GM19397 (cell line): Measurements from ENCODE around the gene SLC5A11.
"Not testable (repeated sequence)": the region's sequence is repeated elsewhere in the genome, so short reads cannot be mapped to it uniquely, and the experiment has no call there.

Source experiments
- ATAC-seq: cut with Tn5 transposase; IDR thresholded peaks from one replicate; pipeline ENCODE4 v1.9.1; 2021; ENCODE audit warnings: mild to moderate bottlenecking, moderate library complexity; ENCODE audit not compliant: unreplicated experiment

SLC5A11 gene, protein sequence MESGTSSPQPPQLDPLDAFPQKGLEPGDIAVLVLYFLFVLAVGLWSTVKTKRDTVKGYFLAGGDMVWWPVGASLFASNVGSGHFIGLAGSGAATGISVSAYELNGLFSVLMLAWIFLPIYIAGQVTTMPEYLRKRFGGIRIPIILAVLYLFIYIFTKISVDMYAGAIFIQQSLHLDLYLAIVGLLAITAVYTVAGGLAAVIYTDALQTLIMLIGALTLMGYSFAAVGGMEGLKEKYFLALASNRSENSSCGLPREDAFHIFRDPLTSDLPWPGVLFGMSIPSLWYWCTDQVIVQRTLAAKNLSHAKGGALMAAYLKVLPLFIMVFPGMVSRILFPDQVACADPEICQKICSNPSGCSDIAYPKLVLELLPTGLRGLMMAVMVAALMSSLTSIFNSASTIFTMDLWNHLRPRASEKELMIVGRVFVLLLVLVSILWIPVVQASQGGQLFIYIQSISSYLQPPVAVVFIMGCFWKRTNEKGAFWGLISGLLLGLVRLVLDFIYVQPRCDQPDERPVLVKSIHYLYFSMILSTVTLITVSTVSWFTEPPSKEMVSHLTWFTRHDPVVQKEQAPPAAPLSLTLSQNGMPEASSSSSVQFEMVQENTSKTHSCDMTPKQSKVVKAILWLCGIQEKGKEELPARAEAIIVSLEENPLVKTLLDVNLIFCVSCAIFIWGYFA

DNA sequence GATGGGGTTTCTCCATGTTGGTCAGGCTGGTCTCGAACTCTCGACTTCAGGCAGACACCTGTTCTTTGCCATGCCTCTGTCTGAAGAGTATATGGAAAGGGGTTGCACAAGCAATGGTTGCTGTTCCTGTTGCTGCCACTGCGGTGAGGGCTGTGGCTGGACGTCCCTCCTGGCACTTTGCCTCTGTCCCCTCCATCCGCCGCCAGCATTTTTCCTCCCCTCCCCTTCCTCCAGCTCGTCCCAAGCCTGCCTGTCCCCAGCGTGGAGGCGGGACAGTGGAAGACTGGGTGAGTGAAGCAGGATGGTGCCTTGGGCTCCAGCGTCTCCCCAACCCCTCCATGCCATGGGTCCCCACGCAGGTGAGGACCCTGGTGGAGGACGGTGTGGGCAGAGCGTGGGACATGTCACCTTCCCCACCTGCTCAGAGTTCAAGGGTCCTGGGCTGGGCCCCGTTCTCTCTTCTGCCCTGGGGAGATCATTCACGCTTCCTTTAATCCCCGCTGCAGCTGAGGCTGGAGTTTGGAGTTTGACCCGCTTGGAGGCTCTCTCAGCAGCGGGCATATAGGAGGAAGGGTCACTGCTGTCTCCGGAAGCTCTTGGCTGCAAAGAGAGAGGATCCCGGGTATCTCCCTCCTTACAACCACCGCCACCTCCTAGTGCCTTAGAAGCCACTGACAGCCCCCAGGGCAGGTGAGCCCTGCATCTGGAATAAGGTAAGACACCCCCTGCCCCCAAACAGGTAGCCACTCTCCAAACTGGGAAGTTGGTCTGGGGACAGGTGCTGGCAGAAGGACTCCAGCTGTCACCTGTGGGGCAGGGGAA, at the start of gene SLC5A11:
Gene SLC5A11, plus strand, starts transcription at position 238 of the 822 bp plus-strand sequence. CDS start 12,681 bp downstream, outside the sequence.
- ATAC-seq = no peak

DNA sequence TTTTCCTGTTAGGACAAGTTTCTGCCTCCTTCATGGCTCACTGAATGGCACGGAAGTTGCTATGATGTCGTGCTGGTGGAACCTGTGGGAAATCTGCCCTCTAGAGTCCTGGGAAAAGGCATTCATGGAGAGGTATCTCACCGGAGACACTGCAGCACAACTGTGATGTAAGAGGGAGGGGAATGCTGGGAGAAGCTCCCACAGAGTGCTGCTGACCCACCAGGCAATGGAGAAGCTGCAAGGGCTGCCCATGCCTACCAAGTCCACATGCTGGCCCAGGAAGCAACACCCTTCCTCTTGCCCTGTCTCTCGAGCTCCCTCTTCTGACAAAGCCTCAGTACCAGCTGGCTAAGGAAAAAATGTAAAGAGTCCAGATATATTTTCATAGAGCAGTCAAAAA, 45.2 kb upstream of the SLC5A11 start:
- no peak for ATAC-seq

DNA sequence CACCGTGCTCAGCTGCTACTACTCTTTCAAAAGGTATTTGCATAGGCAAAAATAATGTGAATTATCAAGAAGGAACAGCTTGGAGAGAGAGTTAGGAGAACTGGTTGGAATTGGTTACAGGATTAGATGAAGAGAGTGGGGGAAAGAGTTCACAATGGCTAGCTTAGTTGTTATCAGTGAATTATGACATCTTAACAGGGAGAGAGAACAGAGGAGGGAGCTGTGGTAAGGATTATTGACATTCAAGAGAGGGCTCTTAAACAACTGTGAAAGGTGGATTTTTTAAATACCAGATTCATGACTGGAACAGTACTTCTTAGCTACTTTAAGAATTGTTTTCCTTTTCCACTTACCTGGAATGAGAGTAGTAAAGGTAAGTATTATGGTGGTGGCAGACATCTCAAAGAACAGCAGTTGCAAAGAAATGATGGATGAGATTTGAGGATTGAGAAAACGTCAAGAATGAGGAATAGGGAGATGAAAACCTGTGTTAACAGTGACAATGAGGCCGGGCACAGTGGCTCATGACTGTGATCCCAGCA, 43.9 kb upstream of the SLC5A11 start:
- no peak for ATAC-seq

DNA sequence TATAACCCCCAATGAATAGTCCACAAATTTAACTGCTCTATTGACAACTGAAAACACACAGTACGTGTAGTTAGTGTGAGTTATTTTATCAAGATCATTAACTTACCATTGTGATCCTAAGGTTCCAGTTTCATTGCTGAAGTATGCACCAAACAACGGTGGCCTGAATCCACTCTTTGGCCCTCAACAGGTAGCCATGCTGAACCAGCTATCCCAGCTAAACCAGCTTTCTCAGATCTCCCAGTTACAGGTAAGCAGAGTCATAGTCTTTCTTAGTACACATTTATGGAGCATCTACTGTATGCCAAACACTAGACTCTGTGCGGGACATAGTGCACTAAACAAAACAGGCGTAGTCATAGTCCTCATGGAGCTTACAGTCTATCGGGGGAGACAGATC, 40.3 kb upstream of the SLC5A11 start:
- ATAC-seq = no peak

DNA sequence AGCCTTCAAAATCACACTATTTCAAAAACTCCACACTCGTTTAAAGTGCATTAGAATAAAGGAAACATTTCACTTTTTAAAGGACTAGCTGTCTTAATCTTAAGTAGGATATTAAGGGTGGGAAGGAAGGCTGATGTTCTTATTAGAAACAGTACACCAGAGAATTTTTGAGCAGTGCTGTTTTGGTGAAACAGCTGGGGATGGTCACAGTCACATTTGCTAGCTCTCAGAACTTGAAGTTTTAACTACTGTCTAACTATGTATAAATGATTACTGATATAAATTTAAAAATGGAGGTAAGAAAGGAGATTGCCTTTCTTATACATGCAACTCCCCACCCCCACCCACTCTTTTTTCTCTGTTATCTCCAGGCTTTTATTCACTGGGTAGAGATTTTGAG, 38.5 kb upstream of the SLC5A11 start:
- no peak for ATAC-seq

DNA sequence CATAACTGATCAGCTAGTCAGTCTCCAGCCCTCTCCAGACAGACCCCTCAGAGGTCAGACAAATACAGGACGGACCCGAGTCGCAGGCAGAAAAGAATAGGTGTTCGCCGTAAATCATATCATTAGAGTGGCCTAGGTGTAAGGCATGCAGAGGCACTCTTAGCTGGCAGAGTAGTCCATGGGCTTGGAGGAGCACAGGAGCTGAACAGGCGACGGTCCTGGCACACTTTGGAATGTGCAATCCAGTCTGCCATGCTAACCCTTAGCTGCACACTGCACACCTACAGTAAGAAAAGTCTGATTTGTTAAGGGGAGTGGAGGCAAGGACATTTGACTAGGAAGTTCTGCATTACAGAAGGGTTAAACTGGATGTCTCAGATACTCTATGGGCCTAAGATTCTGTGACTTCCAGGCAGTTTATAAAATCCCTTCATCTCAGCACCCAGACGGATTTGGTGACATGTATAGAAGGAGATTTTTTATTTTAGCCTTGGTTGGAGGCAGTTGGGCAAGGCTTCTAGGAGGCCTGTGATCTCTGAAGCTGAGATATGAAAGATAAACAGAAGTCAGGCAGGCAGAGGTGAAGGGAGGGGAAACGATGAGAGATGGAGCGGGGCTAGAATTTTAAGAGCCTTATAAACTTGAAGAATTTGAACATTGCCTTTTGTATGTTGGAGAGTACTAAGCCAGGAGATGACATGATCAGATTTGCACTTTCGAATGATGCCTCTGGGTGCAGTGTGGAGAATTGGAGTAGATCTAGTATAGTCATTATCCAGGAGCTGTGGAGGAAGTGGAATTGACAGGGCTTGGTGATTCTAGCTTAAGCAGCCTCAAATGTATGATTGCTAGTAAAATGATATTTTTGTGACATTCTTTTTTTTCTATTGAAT, 34.6 kb upstream of the SLC5A11 start:
- no peak for ATAC-seq

DNA sequence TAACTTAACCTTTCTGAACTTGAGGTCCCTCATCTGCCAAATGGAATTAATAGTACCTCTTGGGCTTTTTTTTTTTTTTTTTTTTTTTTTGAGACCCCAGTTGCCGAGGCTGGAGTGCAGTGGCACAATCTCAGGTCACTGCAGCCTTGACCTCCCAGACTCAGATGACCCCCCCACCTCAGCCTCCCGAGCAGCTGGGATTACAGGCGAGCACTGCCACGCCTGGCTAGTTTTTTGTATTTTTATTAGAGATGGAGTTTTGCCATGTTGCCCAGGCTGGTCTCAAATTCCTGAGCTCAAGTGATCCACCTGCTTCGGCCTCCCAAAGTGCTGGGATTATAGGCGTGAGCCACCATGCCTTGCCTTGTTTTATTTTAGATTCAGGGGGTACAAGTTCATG, 33.0 kb upstream of the SLC5A11 start:
- ATAC-seq = not testable (repeated sequence)

DNA sequence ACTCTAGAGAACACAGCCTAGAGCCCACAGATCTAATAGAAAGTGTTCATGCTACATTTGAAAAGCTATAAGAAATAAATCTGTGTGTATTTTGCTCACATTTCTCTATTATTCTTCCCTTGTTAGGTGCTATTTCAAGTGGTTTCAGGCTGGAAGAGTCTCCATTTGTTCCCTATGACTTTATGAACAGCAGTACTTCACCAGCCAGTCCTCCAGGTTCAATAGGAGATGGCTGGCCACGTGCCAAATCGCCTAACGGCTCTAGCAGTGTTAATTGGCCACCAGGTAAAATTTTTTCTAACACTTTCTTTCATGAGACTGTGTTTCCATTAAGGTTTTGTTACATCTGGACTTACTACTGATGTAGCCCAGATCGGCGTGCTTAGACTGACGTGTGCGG, 30.7 kb upstream of the SLC5A11 start:
- ATAC-seq = no peak

DNA sequence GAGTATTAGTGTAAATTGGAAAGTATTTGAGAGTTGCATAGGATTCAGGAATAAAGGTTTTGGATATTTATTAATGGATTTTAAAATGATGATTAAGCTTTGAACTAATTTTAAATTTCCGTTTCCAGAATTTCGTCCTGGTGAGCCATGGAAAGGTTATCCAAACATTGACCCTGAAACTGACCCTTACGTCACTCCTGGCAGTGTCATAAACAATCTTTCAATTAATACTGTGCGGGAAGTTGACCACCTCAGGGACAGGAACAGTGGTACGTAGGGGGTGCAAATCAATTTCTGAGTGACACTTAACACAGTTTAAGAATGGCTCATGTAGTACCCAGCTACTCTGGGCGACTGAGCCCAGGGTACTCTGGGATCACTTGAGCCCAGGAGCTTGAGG, 29.1 kb upstream of the SLC5A11 start:
- no peak for ATAC-seq

DNA sequence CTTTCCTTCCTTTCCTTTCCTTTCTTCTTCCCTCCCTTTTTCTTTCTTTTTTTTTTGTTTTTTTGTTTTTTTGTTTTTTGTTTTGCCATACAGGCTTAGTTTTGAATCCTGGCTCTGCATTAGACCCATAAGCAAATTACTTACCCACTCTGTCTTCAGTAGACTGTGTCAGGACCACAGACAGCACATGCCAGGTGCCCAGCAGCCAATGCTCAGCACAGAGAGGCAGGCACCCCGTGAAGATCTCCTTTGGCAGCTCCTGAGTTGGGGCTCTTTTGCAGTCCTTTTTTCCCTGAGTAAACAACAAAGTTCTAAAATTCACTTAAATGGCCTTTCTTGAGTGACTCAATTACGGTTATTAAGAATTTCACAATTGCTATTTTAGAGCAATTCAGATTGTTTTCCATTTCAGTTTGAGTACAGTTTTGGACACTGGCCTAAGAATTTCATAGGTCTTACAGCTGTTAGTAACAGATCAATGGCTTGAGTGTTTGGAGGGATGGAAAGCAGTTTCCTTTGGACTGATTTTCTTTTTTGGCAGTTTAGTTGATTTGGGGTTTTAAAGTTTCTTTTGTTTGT, 26.2 kb upstream of the SLC5A11 start:
- ATAC-seq = no peak

DNA sequence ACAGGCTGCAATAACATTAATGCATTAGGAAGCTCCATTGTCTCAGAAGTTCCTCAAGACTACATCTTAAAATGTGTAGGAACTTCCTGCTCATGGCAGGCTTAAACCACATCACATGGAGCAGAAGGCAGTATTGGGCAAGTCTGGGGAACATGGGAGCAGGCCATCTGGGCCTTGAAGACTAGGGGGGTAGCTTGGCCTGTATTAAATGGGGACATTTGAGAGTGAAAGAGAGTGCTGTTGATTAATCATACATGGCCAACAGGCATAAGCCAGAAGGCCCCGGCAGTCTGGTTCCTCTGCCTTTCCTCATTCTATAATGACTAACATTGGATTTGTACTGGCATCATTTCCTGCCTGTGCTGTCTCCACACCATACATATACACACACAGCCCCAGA, 25.2 kb upstream of the SLC5A11 start:
- ATAC-seq = no peak

DNA sequence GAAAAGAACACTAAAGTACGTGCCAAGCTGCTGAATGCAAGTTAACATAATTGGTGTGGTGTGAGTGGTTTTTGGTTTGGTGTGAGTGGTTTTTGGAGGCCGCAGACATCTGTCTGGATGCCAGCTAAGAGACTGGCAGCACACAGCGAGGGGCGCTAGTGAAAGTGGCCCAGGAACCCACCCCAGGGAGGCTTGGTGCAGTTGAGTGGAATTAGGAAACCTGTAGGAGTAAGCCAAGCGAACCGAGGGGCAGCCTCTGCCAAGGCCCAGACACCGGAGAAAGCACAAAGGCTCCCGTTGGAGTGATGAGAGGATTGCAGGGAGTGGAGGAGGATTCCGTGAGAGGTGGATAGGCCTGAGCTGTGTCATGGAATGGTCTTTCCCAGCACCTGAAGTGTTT, 24.6 kb upstream of the SLC5A11 start:
- ATAC-seq = no peak

DNA sequence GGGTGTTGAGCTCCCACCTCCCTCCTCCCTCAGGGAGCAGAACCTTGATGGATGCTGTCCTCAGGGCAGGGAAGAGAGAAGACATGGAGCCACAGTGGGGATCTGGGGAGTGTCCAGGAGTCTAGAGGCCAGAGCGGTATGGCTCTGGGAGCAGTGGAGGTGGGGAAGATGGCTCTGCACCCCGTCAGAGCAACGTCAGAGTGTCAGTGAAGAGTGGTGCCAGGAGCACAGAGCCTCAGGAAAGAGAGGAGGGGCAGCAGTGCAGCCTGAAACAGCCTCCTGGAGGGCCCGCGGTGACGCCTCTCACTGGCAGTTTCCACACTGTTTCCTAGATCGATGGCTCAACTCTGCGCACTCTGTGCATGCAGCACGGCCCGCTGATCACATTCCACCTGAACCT, 23.2 kb upstream of the SLC5A11 start:
- no peak for ATAC-seq

DNA sequence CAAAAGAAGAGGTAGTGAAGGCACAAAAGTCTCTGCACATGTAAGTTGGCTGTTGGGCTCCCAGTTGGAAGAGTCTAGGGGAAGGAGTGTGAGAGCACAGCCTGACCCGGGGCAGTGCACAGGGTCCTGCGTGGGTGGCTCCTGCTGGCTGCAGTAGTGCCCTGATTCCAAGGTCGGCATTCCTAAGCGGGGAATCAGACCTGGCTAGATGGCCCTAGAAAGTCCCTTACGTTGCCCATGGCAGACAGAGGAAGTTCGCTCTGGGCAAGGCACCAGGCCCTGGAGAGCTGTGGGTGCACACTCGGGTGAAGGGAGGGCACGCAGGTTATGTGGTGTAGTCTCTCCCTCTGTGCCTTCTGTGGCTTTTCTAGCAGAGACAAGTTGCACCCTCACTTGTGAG, 22.8 kb upstream of the SLC5A11 start:
- no peak for ATAC-seq

DNA sequence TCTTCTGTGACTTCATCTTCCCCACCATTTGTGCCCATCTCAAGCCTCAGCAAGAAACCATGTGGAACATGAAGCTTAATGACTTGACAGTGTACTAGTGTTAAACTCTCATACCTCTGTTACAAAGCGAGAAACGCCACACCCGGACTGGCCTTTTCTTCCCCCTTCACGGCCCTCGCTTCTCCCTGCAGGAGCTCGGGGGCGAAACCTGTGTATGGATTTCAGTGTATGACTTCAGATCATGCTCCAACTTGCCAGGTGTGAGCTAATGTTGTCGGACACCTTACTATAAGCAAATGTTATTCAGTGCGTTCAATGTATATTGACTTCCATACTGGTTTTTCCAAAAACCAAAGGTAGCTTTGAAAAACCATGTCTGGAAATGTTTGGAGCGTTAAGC, 20.1 kb upstream of the SLC5A11 start:
- ATAC-seq = no peak

DNA sequence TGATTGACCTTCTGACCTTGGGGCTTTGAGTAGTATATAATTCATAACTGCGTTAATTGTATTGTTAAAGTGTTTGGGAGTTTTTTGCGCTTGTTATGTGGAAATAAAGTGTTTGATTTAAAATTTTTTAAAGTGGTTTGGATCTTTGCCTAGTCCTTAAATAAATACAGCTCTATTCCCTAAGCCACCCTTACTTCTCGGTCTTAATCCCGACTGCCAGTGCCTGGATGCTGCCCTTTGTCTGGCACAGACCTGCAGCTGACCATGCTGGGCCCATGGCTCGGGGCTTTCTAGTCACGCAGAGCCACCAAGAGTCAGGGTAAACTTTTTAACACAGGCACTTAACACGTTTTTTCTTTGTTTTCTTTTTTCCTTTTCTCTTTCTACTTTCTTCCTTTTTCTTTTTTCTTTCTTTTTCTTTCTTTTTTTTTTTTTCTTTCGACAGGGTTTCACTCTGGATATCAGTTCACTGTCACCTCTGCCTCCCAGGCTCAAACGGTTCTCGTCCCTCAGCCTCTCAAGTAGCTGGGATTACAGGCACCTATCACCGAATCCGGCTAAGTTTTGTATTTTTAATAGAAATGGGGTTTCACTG, 19.6 kb upstream of the SLC5A11 start:
- no peak for ATAC-seq

DNA sequence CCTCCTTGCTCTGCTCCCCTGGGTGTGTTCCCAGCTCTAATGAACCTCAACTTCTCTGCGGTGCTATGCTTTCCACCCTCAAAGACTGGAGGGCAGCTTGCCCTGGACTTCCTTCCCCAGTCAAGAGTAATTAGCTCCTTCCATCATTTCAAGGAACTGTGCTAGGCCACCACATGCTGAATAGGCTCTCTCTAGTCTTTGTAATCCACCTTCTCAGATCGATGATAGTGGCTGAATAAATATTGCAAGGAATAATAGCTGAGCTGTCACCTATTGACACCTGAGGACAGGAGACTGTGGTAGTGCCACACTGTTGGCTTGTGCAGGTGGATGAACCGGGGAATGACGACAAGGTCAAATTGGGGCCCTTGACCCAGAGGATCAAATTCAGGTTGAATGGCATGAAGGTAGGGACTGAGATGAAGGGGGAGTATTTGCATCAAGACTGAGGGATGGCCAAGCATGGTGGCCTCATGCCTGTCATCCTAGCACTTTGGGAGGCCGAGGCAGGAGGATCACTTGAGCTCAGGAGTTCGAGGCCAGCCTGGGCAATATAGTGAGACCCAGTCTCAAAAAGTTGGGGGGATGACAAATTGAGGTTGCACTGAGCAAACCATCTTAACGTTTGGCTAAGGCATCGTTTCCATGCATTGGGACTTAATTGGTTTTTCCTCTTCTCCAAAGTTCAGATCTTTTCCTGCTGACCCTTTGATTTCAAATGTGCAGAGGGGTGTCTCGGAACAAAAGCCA, 18.8 kb upstream of the SLC5A11 start:
- ATAC-seq = no peak

DNA sequence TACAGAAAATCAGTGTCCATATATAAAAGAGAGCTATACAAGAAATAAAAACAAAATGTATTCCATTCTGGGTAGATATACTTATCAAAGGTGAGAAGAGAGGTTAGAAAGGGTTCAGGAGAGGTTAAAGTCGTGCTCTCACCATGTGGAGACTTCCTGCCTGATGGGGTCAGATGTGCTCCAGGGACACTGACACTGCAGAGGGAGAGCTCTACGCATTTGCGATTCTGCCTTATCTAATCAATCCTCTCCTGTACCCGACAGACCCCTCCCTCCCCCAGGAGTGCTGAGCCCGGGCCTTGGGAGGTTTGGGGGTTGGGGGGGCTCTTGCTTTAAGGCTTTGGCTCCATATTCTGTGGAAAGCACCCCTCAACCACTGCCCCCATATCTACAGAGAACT, 16.6 kb upstream of the SLC5A11 start:
- no peak for ATAC-seq

DNA sequence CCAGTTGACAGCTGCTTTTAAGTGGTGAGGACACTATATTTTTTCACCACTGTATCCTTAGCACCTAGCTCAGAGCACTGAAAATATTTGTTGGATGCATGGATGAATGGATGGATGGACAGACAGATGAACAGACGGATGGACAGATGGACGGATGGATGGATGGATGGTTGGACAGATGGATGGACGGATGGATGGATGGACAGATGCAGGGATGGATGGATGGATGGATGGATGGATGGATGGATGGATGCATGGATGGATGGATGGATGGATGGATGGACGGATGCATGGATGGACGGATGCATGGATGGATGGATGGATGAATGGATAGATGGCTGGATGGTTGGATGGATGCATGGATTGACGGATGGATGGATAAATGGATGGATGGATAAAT, 12.4 kb upstream of the SLC5A11 start:
- ATAC-seq = no peak
